Measurements from ENCODE around the gene ACLY. TPM values are rescaled to one million over a fixed set of nuclear protein-coding genes. Genes with fewer than 3 reads are reported as not detected.
A peak's percentile ranks its signal among the peaks of the same experiment; 100 is the strongest.

Gene ACLY
- total and polyA plus RNA-seq, 2 of the 13 experiments (the other 11 are each of a cell fraction or from before 2014, with no cell fraction given), result 111 to 218 TPM

- DNase-seq (ENCODE audit: low spot score) (no peak), FAIRE-seq (peak; percentile 69), ATAC-seq (no peak)
- no peaks in the 10 kb centered on the region for H3K27me3 ChIP-seq (ENCODE audit: control insufficient read depth in 1 of 2, insufficient read depth in 2 of 2, low read length in 2 of 2)
- H3K9ac ChIP-seq (ENCODE audit: insufficient read depth, low read depth, low read length), result no peak overlapping the region
- H3K36me3 ChIP-seq (replicated peaks in 1 of 2; ENCODE audit: control insufficient read depth in 1 of 2, insufficient read depth in 2 of 2, low read length in 2 of 2), result peaks cover 43 to 71% of the 10 kb centered on the region in 2 experiments
- WGBS (ENCODE audit: low lambda C conversion rate), result 73% methylated on average over 4 of the region's 4 CpGs
- H3K4me1 ChIP-seq (ENCODE audit: insufficient read depth, low read length), result peaks cover 53% of the 10 kb centered on the region
- H3K9me3 ChIP-seq (ENCODE audit: low read length), result no peaks in the 10 kb centered on the region
- no peak overlapping the region for H2AFZ ChIP-seq (ENCODE audit: low read length)
- 0 out of 2 replicates have a peak overlapping the region, but pooled peaks have one; percentile 25 for H3K4me2 ChIP-seq (ENCODE audit: low read depth, low read length)
- H4K20me1 ChIP-seq (ENCODE audit: insufficient read depth, low read length), result no peaks in the 10 kb centered on the region
- POLR2A ChIA-PET, result no interaction called here
- intact Hi-C loops (cut with micrococcal nuclease; ENCODE audit: unreplicated experiment), result loop anchor here (5.0 kb wide), 1 partner anchor 38 kb away; the partner anchor contains the start of gene KLHL11
- peaks cover 5% of the 10 kb centered on the region for H3K79me2 ChIP-seq (ENCODE audit: insufficient read depth, low read length)
- BruUV-seq (replicated peaks), result no TSS peak
- H3K27ac ChIP-seq (ENCODE audit: extremely low read length, insufficient read depth, low read length), result no peak overlapping the region
- no peak overlapping the region for H3K4me3 ChIP-seq (replicated peaks in 1 of 3; ENCODE audit: insufficient read depth in 1 of 3, low read depth in 2 of 3, low read length in 3 of 3)
- CTCF ChIA-PET (ENCODE audit: low intra/inter-chr PET ratio, low total read pairs), result no interaction called here
- in situ Hi-C loops (cut with HindIII; ENCODE audit: extremely low pct_ligation_motif_present, low pct_unique_long_range_greater_than_20kb), result no loop called here
- TF ChIP-seq RBM22 (optimal IDR thresholded peaks at IDR 0.05; ENCODE audit: low read length) (peak; percentile 33), SALL1 (CRISPR knock-in tag; IDR thresholded peaks at IDR 0.05) (0 out of 2 replicates have a peak, but pooled peaks have one; percentile 22), TFDP1 (CRISPR knock-in tag; IDR thresholded peaks at IDR 0.05; ENCODE audit: borderline replicate concordance) (no peak), HINFP (CRISPR knock-in tag; IDR thresholded peaks at IDR 0.05; ENCODE audit: low read depth) (0 out of 2 replicates have a peak, but pooled peaks have one; percentile 41), ZNF788 (CRISPR knock-in tag; IDR thresholded peaks at IDR 0.05; ENCODE audit: borderline replicate concordance) (0 out of 2 replicates have a peak, but pooled peaks have one; percentile 25), KMT2A (CRISPR knock-in tag; IDR thresholded peaks at IDR 0.05) (0 out of 2 replicates have a peak, but pooled peaks have one; percentile 18), TCF12 (IDR thresholded peaks at IDR 0.05) (no peak), TCF12 (CRISPR knock-in tag; IDR thresholded peaks at IDR 0.05) (no peak), ZNF337 (CRISPR knock-in tag; IDR thresholded peaks at IDR 0.05; ENCODE audit: borderline replicate concordance, low read depth) (no peak), MEIS1 (CRISPR knock-in tag; IDR thresholded peaks at IDR 0.05; ENCODE audit: borderline replicate concordance) (peak; percentile 57; the same call in 1 of the 2 replicates), ZNF782 (CRISPR knock-in tag; IDR thresholded peaks at IDR 0.05; ENCODE audit: borderline replicate concordance) (no peak), ZNF274 (CRISPR knock-in tag; IDR thresholded peaks at IDR 0.05) (0 out of 2 replicates have a peak, but pooled peaks have one; percentile 28), NR2F1 (CRISPR knock-in tag; IDR thresholded peaks at IDR 0.05) (no peak), IRF1 (CRISPR knock-in tag; IDR thresholded peaks at IDR 0.05; ENCODE audit: low read depth) (0 out of 2 replicates have a peak, but pooled peaks have one; percentile 40), IRX3 (CRISPR knock-in tag; IDR thresholded peaks at IDR 0.05; ENCODE audit: borderline replicate concordance, low read depth) (no peak), MIER3 (CRISPR knock-in tag; IDR thresholded peaks at IDR 0.05; ENCODE audit: borderline replicate concordance) (no peak), HNF4G (IDR thresholded peaks at IDR 0.05; ENCODE audit: borderline replicate concordance, low read depth, low read length) (peak; percentile 48), HNF4G (CRISPR knock-in tag; IDR thresholded peaks at IDR 0.05; ENCODE audit: borderline replicate concordance, low read depth) (peak; percentile 64), AKAP8 (CRISPR knock-in tag; IDR thresholded peaks at IDR 0.05) (no peak), REPIN1 (CRISPR knock-in tag; IDR thresholded peaks at IDR 0.05; ENCODE audit: borderline replicate concordance, low read depth) (0 out of 2 replicates have a peak, but pooled peaks have one; percentile 45), NFRKB (IDR thresholded peaks at IDR 0.05) (no peak), TBX2 (CRISPR knock-in tag; IDR thresholded peaks at IDR 0.05; ENCODE audit: borderline replicate concordance) (peak; percentile 50; the same call in 1 of the 2 replicates)
These were observed 13.6 kb downstream of the ACLY start for GRCh38 chr17:41905172-41905571.

Data from HepG2 (cell line).